Activated naive CD4-positive, alpha-beta T cell treated with anti-CD3 and anti-CD28 coated beads, Interleukin-2, amount 50 U/mL, for 16 hours (primary cell): ENCODE data around the gene ASB1.

Source experiments
- DNase-seq: peaks from one replicate; pipeline ENCODE4 v3.0.0-alpha.2; 2020

Gene ASB1

DNA sequence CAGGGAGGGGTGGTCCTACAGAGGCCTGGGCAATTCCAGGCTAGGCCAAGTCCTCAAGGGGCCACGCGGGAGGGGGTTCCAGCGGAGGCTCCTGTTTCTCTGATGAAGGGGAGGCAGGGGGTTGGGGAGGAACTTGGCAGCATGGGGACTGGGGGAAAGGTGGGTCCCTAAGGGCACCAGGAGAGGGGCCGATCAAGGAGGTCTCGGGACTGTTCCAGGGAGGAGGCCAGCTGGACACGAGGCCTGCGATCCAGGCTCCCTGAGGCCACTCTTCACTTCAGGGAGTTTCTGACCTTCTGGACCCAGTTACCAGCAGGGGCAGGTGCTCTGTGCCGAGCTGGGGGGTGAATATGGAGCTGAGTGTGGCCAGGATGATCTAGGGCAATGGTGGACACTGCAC, 71.5 kb downstream of the ASB1 start:
- DNase-seq, result no peak

DNA sequence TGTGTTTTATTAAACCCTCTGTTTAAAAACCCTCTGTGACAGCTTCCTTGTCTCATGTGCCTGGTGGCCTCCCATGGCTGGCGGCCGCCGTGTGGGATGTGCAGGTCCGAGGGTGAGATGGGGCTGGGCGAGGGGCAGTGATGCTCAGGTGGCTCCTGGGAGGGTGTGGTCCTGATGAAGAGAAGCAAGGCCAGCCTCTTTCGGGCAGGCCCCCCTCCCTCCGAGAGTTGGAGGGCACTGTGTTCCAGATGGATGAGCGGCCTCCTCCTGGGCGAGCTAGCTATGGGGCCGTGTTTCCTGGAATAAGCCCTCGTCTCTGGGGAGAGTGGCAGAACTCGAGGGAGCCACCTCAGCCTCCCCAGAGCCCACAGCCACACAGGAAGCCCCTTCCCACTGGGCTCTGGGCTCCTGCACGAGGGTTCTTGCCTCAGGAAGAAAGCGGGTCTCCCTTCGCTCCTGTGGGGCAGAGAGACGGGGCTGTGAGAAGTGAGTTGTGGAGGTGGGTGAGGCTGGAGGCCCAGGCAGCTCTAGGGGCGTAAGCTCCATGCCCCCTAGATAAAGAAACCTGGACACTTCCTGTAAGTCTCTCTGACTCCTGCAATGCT, 72.1 kb downstream of the ASB1 start:
- no peak for DNase-seq

DNA sequence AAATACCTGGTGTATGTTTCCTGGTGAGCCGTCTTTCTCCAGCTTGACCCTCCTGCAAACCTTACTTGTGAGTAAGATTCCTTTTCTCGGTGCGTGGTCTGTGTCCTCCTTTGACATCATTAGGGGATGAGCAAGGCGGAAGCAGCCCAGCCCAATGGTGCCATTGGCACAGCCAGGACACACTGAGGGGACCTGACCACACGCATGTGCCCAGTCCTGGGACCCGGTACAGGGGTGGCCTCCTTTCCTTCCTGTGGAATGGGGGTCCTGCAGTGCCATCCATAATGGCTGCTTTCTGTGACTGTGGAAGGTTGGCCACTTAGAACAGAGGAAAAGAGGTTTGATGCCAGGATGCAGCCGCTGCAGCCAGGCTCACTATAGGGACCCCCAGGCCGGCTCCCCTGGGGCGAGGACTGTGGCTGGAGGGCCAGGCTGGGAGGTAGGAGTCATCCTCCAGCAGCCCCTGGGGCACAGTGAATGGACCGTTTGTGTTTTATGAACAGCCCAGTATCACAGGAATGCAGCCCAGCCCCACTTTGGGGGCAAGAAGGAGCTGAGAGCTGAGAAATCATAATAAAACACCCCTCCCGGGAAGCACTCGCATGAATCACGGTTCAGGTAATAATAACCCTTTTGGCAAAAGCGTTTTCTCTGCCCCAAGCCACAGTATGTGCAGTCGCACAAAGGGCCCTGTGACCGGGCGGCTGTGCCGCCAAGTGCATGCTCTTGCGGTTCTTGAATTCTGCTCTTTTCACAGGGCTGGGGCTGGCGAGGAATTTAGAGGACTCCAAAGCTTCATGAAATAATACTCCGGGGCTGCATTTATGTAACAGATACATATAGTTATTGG, 73.2 kb downstream of the ASB1 start:
- DNase-seq, result no peak

DNA sequence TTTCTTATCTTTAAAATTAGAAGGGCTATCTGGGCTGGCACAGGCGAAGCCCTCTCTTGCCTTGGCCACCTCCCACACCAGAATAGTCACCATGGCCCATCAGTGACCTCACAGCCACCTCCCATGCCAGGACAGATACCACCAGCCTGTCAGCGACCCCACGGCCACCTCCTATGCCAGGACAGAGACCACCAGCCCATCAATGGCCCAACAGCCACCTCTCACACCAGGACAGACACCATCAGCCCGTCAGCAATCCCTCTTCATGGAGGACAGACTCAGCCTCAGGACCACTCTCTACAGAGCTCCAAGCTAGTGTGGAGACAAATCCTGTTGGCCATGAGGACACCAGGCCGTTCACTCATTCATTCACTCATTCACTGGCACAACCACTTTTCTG, 74.6 kb downstream of the ASB1 start:
- no peak for DNase-seq
